ENCODE results near the gene GAL3ST2.

GAL3ST2 gene

GRCh38 chr2:241844831-241845578 lies 68.4 kb downstream of the GAL3ST2 start:
- Histone ChIP-seq H3K27me3 (ENCODE audit: control insufficient read depth in 1 of 2, insufficient read depth in 1 of 2, low read length in 2 of 2) (peaks cover 20 to 27% of the 10 kb centered on the region in 2 experiments), H2BK120ac (ENCODE audit: low read depth, low read length) (no peak overlapping the region), H3K36me3 (ENCODE audit: control insufficient read depth in 1 of 2, insufficient read depth in 2 of 2, low read depth in 1 of 2, low read length in 2 of 2) (no peaks in the 10 kb centered on the region), H2AFZ (ENCODE audit: low read depth, low read length) (no peak overlapping the region), H3K4me2 (ENCODE audit: low read length, poor library complexity, severe bottlenecking) (no peak overlapping the region), H2BK15ac (ENCODE audit: low read depth, poor library complexity, severe bottlenecking) (no peak overlapping the region), H2AK5ac (ENCODE audit: low read length, severe bottlenecking) (no peak overlapping the region), H3K4ac (ENCODE audit: low read depth in 1 of 2, low read length in 2 of 2) (no peak overlapping the region), H3K27ac (ENCODE audit: low read length, poor library complexity, severe bottlenecking) (no peak overlapping the region), H3K9me3 (ENCODE audit: control insufficient read depth, low read length) (no peaks in the 10 kb centered on the region), H3K23ac (ENCODE audit: low read length in 2 of 2) (no peak overlapping the region), H4K8ac (ENCODE audit: low read length) (no peak overlapping the region), H2BK5ac (ENCODE audit: low read depth, low read length, poor library complexity, severe bottlenecking) (no peak overlapping the region), H3K14ac (ENCODE audit: low read length in 2 of 2) (no peak overlapping the region), H2BK12ac (ENCODE audit: low read length in 2 of 2) (no peak overlapping the region), H3K9ac (ENCODE audit: low read length) (no peak overlapping the region), H3K4me1 (ENCODE audit: control insufficient read depth, insufficient read depth, low read depth, low read length) (peaks cover 12% of the 10 kb centered on the region), H3K4me3 (ENCODE audit: insufficient read depth in 1 of 2, low read depth in 1 of 2, low read length in 2 of 2) (no peak overlapping the region), H3K18ac (ENCODE audit: low read depth in 1 of 2, low read length in 2 of 2) (peak overlapping the region in 1 of 2 experiments; percentile 26), H3K79me1 (replicated peaks; ENCODE audit: low read length, poor library complexity, severe bottlenecking) (no peaks in the 10 kb centered on the region), H4K91ac (ENCODE audit: low read length) (no peak overlapping the region)
- no peak for DNase-seq
- 91% methylated on average over 37 of the region's 37 CpGs for WGBS

- DNase-seq, result no peak
- Histone ChIP-seq H3K4me3 (ENCODE audit: insufficient read depth in 1 of 2, low read depth in 1 of 2, low read length in 2 of 2) (no peak overlapping the region), H4K91ac (ENCODE audit: low read length) (no peak overlapping the region), H3K4ac (ENCODE audit: low read depth in 1 of 2, low read length in 2 of 2) (no peak overlapping the region), H3K23ac (ENCODE audit: low read length in 2 of 2) (no peak overlapping the region), H3K9ac (ENCODE audit: low read length) (no peak overlapping the region), H2BK120ac (ENCODE audit: low read depth, low read length) (no peak overlapping the region), H2AK5ac (ENCODE audit: low read length, severe bottlenecking) (no peak overlapping the region), H3K4me1 (ENCODE audit: control insufficient read depth, insufficient read depth, low read depth, low read length) (peaks cover 12% of the 10 kb centered on the region), H3K4me2 (ENCODE audit: low read length, poor library complexity, severe bottlenecking) (no peak overlapping the region), H2BK12ac (ENCODE audit: low read length in 2 of 2) (no peak overlapping the region), H3K18ac (ENCODE audit: low read depth in 1 of 2, low read length in 2 of 2) (no peak overlapping the region), H2BK15ac (ENCODE audit: low read depth, poor library complexity, severe bottlenecking) (no peak overlapping the region), H3K9me3 (ENCODE audit: control insufficient read depth, low read length) (no peaks in the 10 kb centered on the region), H3K27me3 (ENCODE audit: control insufficient read depth in 1 of 2, insufficient read depth in 1 of 2, low read length in 2 of 2) (peaks cover 20 to 26% of the 10 kb centered on the region in 2 experiments), H3K27ac (ENCODE audit: low read length, poor library complexity, severe bottlenecking) (no peak overlapping the region), H2AFZ (ENCODE audit: low read depth, low read length) (no peak overlapping the region), H2BK5ac (ENCODE audit: low read depth, low read length, poor library complexity, severe bottlenecking) (no peak overlapping the region), H3K79me1 (replicated peaks; ENCODE audit: low read length, poor library complexity, severe bottlenecking) (no peaks in the 10 kb centered on the region), H3K36me3 (ENCODE audit: control insufficient read depth in 1 of 2, insufficient read depth in 2 of 2, low read depth in 1 of 2, low read length in 2 of 2) (no peaks in the 10 kb centered on the region), H3K14ac (ENCODE audit: low read length in 2 of 2) (peak overlapping the region in 1 of 2 experiments; percentile 32), H4K8ac (ENCODE audit: low read length) (no peak overlapping the region)
- 93% methylated on average over 22 of the region's 22 CpGs for WGBS
Measured at GRCh38 chr2:241846406-241846805, 69.8 kb downstream of the GAL3ST2 start.

GRCh38 chr2:241848761-241849615 lies 72.4 kb downstream of the GAL3ST2 start:
- no peak for DNase-seq
- Histone ChIP-seq H2BK12ac (ENCODE audit: low read length in 2 of 2) (no peak overlapping the region), H2BK120ac (ENCODE audit: low read depth, low read length) (no peak overlapping the region), H3K4me3 (ENCODE audit: insufficient read depth in 1 of 2, low read depth in 1 of 2, low read length in 2 of 2) (no peak overlapping the region), H3K9ac (ENCODE audit: low read length) (no peak overlapping the region), H3K9me3 (ENCODE audit: control insufficient read depth, low read length) (no peaks in the 10 kb centered on the region), H3K4me1 (ENCODE audit: control insufficient read depth, insufficient read depth, low read depth, low read length) (peaks cover 15% of the 10 kb centered on the region), H3K14ac (ENCODE audit: low read length in 2 of 2) (peak overlapping the region in 1 of 2 experiments; percentile 42), H2AK5ac (ENCODE audit: low read length, severe bottlenecking) (no peak overlapping the region), H3K4me2 (ENCODE audit: low read length, poor library complexity, severe bottlenecking) (no peak overlapping the region), H3K4ac (ENCODE audit: low read depth in 1 of 2, low read length in 2 of 2) (no peak overlapping the region), H3K23ac (ENCODE audit: low read length in 2 of 2) (no peak overlapping the region), H3K18ac (ENCODE audit: low read depth in 1 of 2, low read length in 2 of 2) (no peak overlapping the region), H3K27me3 (ENCODE audit: control insufficient read depth in 1 of 2, insufficient read depth in 1 of 2, low read length in 2 of 2) (peaks cover 20 to 36% of the 10 kb centered on the region in 2 experiments), H2BK5ac (ENCODE audit: low read depth, low read length, poor library complexity, severe bottlenecking) (no peak overlapping the region), H2BK15ac (ENCODE audit: low read depth, poor library complexity, severe bottlenecking) (peak overlapping the region; percentile 12), H3K27ac (ENCODE audit: low read length, poor library complexity, severe bottlenecking) (no peak overlapping the region), H3K36me3 (ENCODE audit: control insufficient read depth in 1 of 2, insufficient read depth in 2 of 2, low read depth in 1 of 2, low read length in 2 of 2) (no peaks in the 10 kb centered on the region), H2AFZ (ENCODE audit: low read depth, low read length) (no peak overlapping the region), H4K8ac (ENCODE audit: low read length) (no peak overlapping the region), H3K79me1 (replicated peaks; ENCODE audit: low read length, poor library complexity, severe bottlenecking) (no peaks in the 10 kb centered on the region), H4K91ac (ENCODE audit: low read length) (no peak overlapping the region)
- 92% methylated on average over 39 of the region's 39 CpGs for WGBS
